ENCODE measurements around the gene ZNF582.

ZNF582 gene

GRCh38 chr19:56403764-56404704, 10.7 kb upstream of the ZNF582 start, which contains the start of gene ZNF583:
Gene ZNF583 (plus strand): TSS chr19:56404332. CDS start chr19:56407115, 2,783 bp downstream.
- peak within 1 kb of the TSS; percentile 75 for H3K4me3 ChIP-seq (ENCODE audit: low read depth, low read length)
- peak; percentile 94 for DNase-seq (ENCODE audit: low read depth)
- TF ChIP-seq CTCF (IDR thresholded peaks at IDR 0.05; ENCODE audit: insufficient read depth, low read depth, low read length, missing control alignments): no peak

- H3K4me3 ChIP-seq (ENCODE audit: low read depth, low read length): peak overlapping the region; percentile 75
- peak; percentile 27 for DNase-seq (ENCODE audit: low read depth)
- TF ChIP-seq CTCF (IDR thresholded peaks at IDR 0.05; ENCODE audit: insufficient read depth, low read depth, low read length, missing control alignments): no peak
Measured at GRCh38 chr19:56403261-56403660, 9.9 kb upstream of the ZNF582 start.

- DNase-seq (ENCODE audit: low read depth): no peak
- H3K4me3 ChIP-seq (ENCODE audit: low read depth, low read length): no peak overlapping the region
- TF ChIP-seq CTCF (IDR thresholded peaks at IDR 0.05; ENCODE audit: insufficient read depth, low read depth, low read length, missing control alignments): no peak
Measured at GRCh38 chr19:56400485-56400884, 7.2 kb upstream of the ZNF582 start.

GRCh38 chr19:56398809-56399208, 5.5 kb upstream of the ZNF582 start:
- DNase-seq (ENCODE audit: low read depth): no peak
- H3K4me3 ChIP-seq (ENCODE audit: low read depth, low read length): no peak overlapping the region
- TF ChIP-seq CTCF (IDR thresholded peaks at IDR 0.05; ENCODE audit: insufficient read depth, low read depth, low read length, missing control alignments): no peak

GRCh38 chr19:56383826-56384605, 9.3 kb downstream of the ZNF582 start:
- no peak for TF ChIP-seq CTCF (IDR thresholded peaks at IDR 0.05; ENCODE audit: insufficient read depth, low read depth, low read length, missing control alignments)
- H3K4me3 ChIP-seq (ENCODE audit: low read depth, low read length): no peak overlapping the region
- no peak for DNase-seq (ENCODE audit: low read depth)

GRCh38 chr19:56377105-56377924, 16.0 kb downstream of the ZNF582 start:
- DNase-seq (ENCODE audit: low read depth): no peak
- H3K4me3 ChIP-seq (ENCODE audit: low read depth, low read length): no peak overlapping the region
- no peak for TF ChIP-seq CTCF (IDR thresholded peaks at IDR 0.05; ENCODE audit: insufficient read depth, low read depth, low read length, missing control alignments)
